Bronchial epithelial cell (primary cell): ENCODE data around the gene ETFBKMT. TPM values are rescaled to one million over a fixed set of nuclear protein-coding genes. Genes with fewer than 3 reads are reported as not detected.

Experiments
- DNase-seq: peaks from one replicate; pipeline ENCODE4 v3.0.0-alpha.2; 2010; ENCODE audit warnings: low read depth
- FAIRE-seq: peaks from 2 replicates; lab custom pipeline; 2011; peaks lifted over from hg19 to GRCh38; lab: Jason Lieb, UNC
- H3K27me3 ChIP-seq: 2 replicates; pipeline ENCODE4 v1.5.1; 2011; ENCODE audit warnings: low read length; ENCODE audit not compliant: control insufficient read depth, insufficient read depth
- H3K36me3 ChIP-seq: 2 replicates; pipeline ENCODE4 v1.5.1; 2011; ENCODE audit warnings: low read length; ENCODE audit not compliant: control insufficient read depth, insufficient read depth
- H3K4me3 ChIP-seq: 2 replicates; pipeline ENCODE4 v1.5.1; 2011; ENCODE audit warnings: mild to moderate bottlenecking, low read depth, low read length, control low read depth
- CTCF ChIP-seq: IDR thresholded peaks from 2 replicates; pipeline ENCODE4 v1.5.1; 2011; ENCODE audit warnings: mild to moderate bottlenecking, moderate library complexity, low read length, control low read depth, inconsistent platforms; ENCODE audit not compliant: insufficient read depth, severe bottlenecking
- total RNA-seq: library from RNA; depleted of rRNA; stranded (reverse); fragments of >200 nt; gene quantifications from 2 replicates; pipeline ENCODE4 v1.2.1, GENCODE V29; 2014

Gene ETFBKMT
- total RNA-seq, 1 donor from 2014 or later: 0.79 TPM

DNA sequence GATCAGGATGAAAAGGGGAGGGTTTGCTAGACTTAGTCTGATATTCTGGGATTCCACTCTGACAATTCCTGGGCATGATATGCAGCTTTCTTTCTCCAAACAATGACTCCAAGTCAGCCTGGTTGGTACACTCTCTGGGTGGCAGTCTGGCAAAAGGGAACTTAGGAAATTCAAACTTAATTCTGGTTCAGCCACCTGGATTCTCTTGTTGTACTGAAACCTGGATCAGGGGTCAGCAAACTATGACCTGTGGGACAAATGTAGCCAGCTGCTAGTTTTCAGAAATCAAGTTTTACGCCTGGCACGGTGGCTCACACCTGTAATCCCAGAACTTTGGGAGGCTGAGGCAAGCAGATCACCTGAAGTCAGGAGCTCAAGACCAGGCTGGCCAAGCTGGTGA lies 63.1 kb downstream of the ETFBKMT start:
- TF ChIP-seq CTCF: no peak
- DNase-seq (no peak), FAIRE-seq (no peak)
- Histone ChIP-seq H3K27me3 (no peaks in the 10 kb centered on the region), H3K36me3 (no peaks in the 10 kb centered on the region), H3K4me3 (no peak overlapping the region)

Other genes with a start within 250 kb of the ETFBKMT start
- gene DENND5B, start 68.6 kb upstream of the ETFBKMT start, total RNA-seq: 2.6 and 4.7 TPM in 2 replicates
- 10.0 and 32.0 TPM in 2 replicates for gene AMN1, start 69.3 kb downstream of the ETFBKMT start, total RNA-seq